MM.1S (cell line): ENCODE results near the gene GOLGA3.

Experiments
- CTCF ChIP-seq: fragments of 300-600 bp; sonication (generic); IDR thresholded peaks from 2 replicates; pipeline ENCODE4 v1.5.1; 2016; ENCODE audit warnings: antibody characterized with exemption, low read length, mixed read lengths
- EZH2phosphoT487 ChIP-seq: fragments of 300-600 bp; sonication (generic); IDR thresholded peaks from 2 replicates; pipeline ENCODE4 v1.6.1; 2018; ENCODE audit warnings: antibody characterized with exemption, low read length

GRCh38 chr12:132784580-132784979 lies 44.1 kb downstream of the GOLGA3 start:
- TF ChIP-seq CTCF = no peak
- TF ChIP-seq EZH2phosphoT487 = no peak
